Ammon's horn (tissue), 1 donor: ENCODE results near the gene TNP2.
"Not testable (repeated sequence)": the region's sequence is repeated elsewhere in the genome, so short reads cannot be mapped to it uniquely, and the experiment has no call there.

Experiments used
- DNase-seq: peaks from one replicate; pipeline ENCODE4 v3.0.0-alpha.2; 2016; ENCODE audit warnings: low spot score

Gene TNP2

DNA sequence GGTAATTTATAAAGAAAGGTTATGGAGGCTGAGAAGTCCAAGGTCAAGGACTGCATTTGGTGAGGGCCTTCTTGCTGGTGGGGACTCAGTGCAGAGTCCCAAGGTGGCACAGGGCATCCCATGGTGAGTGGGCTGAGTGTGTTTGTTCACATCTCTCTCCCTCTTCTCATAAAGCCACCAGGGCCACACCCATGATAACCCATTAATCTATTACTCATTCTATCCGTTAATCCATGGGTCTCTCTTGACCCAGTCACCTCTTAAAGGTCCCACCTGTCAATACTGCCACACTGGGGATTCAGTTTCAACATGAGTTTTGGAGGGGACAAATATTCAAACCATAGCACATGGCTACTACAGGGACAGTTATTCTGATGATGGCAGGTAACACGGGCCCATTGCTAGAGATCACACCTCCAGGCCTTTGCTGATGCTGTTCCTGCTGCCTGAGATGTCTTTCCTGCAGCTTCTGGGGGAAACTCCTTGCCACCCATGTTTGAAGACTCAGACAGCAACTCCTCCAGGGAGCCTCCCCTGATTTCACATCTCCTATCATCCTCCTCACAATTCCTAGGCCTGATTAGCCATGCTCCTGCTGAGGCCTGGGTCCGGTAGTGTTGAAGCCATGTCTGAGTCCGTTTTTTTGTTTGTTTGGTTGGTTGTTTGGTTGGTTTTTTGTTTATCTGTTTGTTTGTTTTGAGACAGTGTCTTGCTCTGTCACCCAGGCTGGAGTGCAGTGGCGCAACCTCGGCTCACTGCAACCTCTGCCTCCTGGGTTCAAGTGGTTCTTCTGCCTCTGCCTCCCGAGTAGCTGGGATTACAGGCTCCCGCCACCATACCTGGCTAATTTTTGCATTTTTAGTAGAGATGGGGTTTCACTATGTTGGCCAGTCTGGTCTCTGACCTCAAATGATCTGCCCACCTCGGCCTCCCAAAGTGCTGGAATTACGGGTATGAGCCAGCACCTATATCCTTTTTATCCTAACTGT lies 29.2 kb downstream of the TNP2 start:
- DNase-seq: no peak

DNA sequence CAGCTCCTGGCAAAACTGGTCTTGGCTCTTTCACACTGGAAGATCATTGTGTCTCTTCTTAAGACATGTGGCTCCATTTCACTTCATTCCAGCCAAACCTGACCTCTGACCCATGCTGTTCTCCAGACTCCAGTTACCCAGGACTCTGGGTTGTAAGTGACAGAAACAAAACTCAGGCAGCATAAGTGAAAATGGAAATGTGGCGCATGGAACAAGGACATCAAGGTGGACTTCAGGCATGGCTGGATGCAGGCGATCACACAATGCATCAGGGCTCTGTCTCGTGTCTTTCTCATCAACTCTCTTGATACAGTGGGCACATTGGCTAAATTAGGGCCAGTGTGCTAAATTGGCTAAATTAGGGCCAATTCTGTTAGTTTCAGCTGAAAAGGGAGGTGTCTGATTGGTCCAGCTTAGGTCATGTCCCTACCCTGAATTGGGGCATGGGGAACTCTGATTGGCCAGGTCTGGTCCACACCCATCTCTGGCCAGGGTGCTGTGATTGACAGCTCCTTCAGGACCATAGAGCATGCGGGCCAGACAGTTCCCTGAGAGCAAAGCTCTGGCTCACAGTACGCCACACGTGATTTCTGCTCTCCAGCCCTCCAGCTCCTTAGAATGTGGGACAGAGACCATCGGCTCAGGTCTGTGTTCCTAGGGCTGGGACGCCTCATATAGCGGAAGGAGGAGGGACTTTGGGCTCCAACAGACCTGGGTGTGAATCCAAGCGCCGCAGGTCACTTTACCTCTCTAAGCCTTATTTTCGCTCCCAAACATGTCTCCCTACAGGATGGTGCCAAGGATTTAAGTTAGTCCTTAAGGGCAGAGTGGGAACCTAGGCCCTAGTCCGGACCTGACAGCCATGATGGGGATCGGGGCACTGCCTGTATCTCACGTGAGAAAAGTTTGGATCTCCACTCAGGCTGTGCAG lies 30.6 kb downstream of the TNP2 start:
- DNase-seq: no peak

DNA sequence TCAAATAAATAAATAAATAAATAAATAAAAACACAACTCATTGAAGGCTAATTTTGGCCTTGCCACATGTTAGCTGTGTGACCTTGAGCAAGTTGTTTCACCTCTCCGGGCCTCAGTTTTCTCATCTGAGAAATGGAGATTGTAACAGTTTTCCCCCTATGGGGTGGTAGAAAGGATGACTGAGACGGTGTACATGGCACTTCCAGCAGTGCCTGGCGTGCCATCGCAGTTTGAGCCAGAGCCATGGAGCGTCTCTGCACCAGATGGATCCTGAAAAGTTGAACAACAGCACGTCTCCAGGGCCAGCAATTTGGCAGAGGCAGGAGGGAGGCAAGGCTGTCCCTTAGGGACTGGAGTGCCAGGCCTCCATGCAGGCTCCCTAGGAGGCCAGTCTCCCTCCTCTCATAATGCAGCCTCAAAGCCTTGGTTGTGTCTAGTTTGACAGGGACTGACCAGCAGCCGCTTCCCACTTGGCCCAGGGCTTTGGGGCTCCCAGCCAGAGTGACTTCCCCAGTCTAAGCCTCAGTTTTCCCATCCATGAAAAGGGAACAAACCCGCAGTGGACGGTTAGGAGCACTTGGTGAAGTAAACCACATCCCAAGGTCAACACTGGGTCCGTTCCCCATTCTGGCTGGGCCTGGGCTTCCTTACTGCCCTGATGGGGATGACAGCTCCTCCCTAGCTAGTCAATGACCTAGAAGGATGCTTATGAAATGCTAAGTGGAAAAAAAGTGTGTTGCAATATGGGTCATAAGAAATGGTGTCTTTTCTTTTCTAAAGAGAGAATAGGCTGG lies 32.5 kb downstream of the TNP2 start:
- DNase-seq: no peak

DNA sequence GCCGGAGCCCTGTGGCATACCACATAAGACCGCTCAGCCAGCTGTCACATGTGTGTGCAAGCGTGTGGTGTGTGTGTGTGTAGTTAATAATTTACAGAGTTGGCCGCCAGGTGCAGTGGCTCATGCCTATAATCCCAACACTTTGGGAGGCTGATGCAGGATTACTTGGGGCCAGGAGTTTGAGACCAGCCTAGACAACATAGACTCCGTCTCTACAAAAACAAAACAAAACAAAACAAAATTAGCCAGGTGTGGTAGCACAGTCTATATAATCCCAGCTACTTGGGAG lies 33.5 kb downstream of the TNP2 start:
- DNase-seq: no peak

DNA sequence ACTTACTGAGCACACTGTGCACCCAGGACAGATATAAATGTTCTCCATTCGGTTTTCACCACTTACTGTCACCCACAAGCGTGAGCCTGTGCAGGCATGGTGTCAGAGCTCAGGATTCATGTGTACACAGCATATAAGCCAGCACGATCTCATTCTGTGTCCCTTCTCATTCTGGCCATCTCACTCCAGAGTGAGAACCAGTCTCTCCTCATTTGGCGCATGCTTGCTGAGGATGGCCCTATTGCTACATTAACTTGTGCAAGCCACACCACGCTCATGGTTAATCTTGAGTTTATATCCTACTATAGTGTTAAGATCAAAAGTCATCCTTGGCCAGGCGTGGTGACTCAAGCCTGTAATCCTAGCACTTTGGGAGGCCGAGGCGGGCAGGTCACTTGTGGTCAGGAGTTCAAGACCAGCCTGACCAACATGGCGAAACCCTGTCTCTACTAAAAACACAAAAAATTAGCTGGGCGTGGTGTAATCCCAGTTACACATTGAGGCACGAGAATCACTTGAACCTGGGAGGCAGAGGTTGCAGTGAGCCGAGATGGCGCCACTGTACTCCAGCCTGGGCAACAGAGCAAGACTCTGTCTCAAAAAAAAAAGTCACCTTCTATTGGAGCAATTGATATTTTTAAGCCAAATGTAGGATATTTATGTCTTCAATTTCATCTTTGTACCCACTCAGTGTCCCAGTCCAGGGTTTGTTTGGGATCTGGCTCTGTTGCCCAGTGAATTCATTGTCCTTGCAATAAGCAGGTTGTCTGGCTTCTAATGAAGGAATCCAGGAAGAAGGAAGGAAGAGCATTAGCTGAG lies 34.0 kb downstream of the TNP2 start:
- no peak for DNase-seq

DNA sequence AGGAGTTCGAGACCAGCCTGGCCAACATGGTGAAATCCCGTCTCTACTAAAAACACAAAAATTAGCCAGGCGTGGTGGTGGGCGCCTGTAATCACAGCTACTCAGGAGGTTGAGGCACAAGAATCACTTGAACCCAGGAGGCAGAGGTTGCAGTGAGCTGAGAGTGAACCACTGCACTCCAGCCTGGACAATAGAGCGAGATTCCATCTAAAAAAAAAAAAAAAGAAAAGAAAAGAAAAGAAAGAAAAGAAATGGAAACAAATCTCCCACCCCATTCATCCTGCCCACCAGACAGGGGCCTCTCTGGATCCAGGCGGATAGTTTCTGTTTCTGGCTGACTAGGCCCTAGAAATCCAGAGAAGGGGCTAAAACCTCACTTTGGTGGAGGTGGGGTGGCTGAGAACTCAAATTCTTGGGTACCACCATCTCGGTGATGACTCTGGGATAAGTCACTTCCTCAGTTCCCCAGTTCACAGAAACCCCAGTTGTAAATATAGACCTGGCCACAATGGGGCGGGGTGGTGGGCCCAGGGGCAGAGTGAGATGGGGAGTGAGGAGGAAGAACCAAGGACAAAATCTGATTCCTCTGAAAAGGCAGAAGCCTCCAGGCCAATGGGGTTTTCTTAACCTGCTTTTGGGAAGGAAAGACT lies 35.3 kb downstream of the TNP2 start:
- no peak for DNase-seq

DNA sequence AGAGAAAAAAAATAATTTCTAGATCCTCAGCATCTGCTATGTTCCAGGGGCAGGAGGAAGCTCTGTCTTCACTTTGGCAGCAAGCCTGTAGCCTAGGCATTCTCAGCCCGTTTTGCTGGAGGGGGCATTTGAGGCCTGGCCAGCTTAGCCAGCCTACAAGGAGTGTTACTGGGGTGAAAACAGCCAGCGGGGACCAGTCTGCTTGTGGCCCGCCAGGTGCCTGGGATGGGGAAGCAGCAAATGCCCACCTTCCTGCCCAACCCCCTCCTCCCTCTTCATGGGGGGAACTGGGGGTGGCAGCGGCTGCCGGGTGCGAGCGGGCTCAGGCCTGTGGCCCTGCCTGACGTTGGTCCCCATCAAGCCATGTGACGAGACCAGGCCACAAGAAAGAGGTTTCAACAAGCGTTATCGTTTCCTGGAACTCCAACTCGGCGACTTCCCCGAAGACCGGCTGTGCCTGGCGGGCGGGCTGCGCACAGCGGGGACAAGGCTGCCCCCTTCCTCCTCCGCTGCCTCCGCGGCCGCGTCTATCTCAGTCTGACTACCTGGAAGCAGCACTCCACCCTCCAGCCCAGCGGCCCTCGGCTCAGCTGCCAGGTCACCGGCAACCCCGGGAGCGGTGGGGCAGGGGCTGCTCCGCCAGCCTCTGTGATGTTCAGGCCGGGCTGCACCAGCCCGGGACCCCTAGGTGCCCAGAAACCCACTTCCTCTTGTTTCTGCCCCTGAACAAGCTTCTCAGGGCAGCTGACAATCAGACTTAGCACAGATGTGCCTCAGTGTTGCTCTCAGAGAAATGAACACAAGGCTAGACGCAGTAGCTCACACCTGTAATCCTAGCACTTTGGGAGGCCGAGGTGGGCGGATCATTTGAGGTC lies 36.0 kb downstream of the TNP2 start:
- peak; percentile 35 for DNase-seq

- no peak for DNase-seq
Observed at GRCh38 chr16:11232302-11232851, 36.7 kb downstream of the TNP2 start.

GRCh38 chr16:11231367-11231970 lies 37.7 kb downstream of the TNP2 start:
- no peak for DNase-seq

DNA sequence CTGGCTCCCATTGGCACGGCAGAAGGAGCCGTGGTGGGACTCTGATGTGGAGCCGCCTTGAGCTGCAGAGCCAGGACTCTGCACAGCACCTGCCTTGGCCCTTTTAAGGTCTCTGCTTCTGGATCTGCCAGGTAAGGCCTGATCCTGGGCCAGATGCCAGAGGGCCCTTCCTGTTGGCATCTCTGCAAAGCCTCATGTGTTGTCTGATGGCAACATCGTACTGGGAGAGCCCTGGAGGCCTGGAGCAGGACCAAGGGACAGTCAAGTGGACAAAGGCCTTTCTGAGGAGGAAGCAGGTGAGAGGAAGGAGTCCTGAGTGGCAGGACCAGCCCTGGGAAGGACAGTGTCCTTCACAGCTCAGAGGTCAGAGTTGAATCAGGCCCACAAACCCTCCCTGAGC lies 39.2 kb downstream of the TNP2 start:
- no peak for DNase-seq

GRCh38 chr16:11229432-11229831 lies 39.7 kb downstream of the TNP2 start:
- no peak for DNase-seq

DNA sequence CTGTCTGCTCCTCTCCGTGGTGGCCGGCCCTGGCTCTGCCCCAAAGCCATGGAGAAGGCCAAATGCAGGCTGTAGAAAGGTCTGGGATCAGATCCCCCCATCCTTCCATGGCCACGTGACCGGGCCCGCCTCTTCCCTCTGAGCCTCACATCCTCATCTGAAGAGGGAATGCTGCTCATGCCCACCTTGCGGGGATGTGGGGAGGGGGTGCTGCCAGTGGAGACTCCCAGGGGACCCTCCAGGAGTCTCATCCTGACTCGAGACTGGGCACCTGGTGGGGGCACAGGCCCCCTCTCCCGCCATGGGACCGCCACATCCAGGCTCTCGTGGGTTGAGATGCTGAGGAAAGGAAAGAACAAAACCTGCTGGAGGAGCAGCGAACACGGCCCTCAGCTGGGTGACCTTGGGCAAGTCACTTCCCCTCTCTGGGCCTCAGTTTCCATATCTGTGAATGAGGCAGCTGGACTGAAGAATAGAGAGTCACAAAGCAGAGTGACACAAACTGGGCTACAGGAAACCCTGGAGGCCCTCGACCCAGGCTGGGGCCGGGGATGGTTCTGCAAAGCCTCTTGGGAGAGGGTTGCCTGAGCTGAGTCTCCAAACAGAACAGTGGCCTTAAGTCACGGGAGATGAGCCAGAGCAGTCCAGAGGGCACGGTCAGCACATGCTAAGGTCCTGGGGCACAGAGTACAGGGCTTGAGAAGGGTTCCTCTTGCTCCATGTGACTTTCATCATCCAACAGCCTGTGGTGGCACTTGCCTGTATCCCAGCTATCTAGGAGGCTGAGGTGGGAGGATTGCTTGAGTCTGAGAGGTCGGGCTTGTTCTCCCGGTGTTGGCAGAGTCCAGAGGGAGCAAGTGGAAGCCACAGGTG lies 43.2 kb downstream of the TNP2 start:
- DNase-seq: no peak

- DNase-seq: peak; percentile 57
Observed at GRCh38 chr16:11224894-11225676, 44.0 kb downstream of the TNP2 start.

- peak; percentile 61 for DNase-seq
Observed at GRCh38 chr16:11224096-11224893, 44.8 kb downstream of the TNP2 start.

- DNase-seq: not testable (repeated sequence)
Observed at GRCh38 chr16:11220507-11220906, 48.6 kb downstream of the TNP2 start.

DNA sequence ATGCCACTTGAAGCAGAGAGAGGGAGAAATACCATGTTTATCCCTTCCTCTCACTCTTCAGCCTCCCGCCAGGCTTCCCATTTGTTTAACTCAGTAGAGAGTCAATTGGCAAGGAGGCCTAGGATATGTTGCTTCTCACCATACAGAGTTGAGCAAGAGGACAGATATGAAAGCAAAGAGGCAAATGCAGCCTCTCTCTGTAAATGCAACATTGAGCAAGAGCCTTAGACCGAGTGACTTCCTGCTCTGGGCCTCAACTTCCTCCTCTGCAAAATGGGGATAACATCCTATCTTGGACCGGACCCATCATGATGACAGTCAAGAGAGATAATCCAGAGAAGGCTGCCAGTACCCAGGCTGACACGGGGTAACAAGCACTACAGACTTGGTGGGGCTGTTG lies 49.9 kb downstream of the TNP2 start:
- DNase-seq: no peak
